Mucosa of rectum (tissue), 2 donors: ENCODE results near the gene PTGER3.
"Not testable (repeated sequence)": the region's sequence is repeated elsewhere in the genome, so short reads cannot be mapped to it uniquely, and the experiment has no call there.

Experiments used
- H3K27ac ChIP-seq, 2 donors: one replicate each; pipeline ENCODE4 v1.7.0; 2013; ENCODE audit warnings: inconsistent platforms in 2 of 2, low read depth in 2 of 2, low read length in 2 of 2
- H3K27me3 ChIP-seq, 2 donors: one replicate each; pipeline ENCODE4 v1.7.0; 2013; ENCODE audit warnings: low read length in 2 of 2; ENCODE audit not compliant: control insufficient read depth in 2 of 2, insufficient read depth in 2 of 2
- H3K36me3 ChIP-seq, 2 donors: one replicate each; pipeline ENCODE4 v1.7.0; 2013; ENCODE audit warnings: low read length in 2 of 2; ENCODE audit not compliant: control insufficient read depth in 2 of 2, insufficient read depth in 2 of 2
- H3K4me1 ChIP-seq, 2 donors: one replicate each; pipeline ENCODE4 v1.7.0; 2013; ENCODE audit warnings: low read length in 2 of 2, mild to moderate bottlenecking in 1 of 2; ENCODE audit not compliant: control insufficient read depth in 2 of 2, insufficient read depth in 2 of 2
- H3K4me3 ChIP-seq, 2 donors: one replicate each; pipeline ENCODE4 v1.7.0; 2013; ENCODE audit warnings: low read length in 2 of 2
- H3K9ac ChIP-seq, 2 donors: one replicate each; pipeline ENCODE4 v1.7.0; 2013; ENCODE audit warnings: low read length in 2 of 2, low read depth in 1 of 2, mild to moderate bottlenecking in 1 of 2
- H3K9me3 ChIP-seq, 2 donors: one replicate each; pipeline ENCODE4 v1.7.0; 2013; ENCODE audit warnings: low read length in 2 of 2; ENCODE audit not compliant: control insufficient read depth in 2 of 2
- donor health status: healthy.
- donor health status: Normal muscosa, but diverticular disease.

Gene PTGER3

GRCh38 chr1:70987497-70987896 is 60.1 kb downstream of the PTGER3 start:
- no peak overlapping the region for H3K27ac ChIP-seq
- H3K4me3 ChIP-seq = no peak overlapping the region
- no peak overlapping the region for H3K9ac ChIP-seq
- no peaks in the 10 kb centered on the region for H3K9me3 ChIP-seq
- H3K4me1 ChIP-seq = no peaks in the 10 kb centered on the region
- H3K36me3 ChIP-seq = no peaks in the 10 kb centered on the region
- no peaks in the 10 kb centered on the region for H3K27me3 ChIP-seq

GRCh38 chr1:70985776-70986225 is 61.8 kb downstream of the PTGER3 start:
- not testable (repeated sequence) for H3K27me3 ChIP-seq, H3K4me3 ChIP-seq, H3K36me3 ChIP-seq, H3K4me1 ChIP-seq, H3K9me3 ChIP-seq, H3K27ac ChIP-seq, H3K9ac ChIP-seq

DNA sequence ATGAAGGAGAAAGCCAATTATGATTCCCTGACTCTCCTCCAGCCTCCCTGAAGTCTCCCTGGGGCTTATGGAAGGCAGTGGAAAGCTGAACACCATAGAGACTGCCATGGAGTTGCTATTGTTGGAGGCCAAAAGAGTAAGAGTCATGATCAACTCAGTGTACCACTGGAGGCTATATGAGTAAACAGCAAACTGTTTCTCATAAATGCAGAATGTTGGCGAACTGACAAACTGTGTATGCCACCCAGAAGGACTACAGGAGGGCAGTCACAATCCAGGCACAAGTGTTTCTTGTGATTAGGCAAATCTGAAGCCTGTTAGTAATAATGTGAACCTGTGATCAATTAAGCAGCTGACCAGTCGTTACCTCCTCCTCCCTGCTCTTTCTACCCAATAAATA is 62.3 kb downstream of the PTGER3 start:
- not testable (repeated sequence) for H3K27ac ChIP-seq, H3K9ac ChIP-seq, H3K9me3 ChIP-seq, H3K27me3 ChIP-seq, H3K36me3 ChIP-seq, H3K4me3 ChIP-seq, H3K4me1 ChIP-seq

DNA sequence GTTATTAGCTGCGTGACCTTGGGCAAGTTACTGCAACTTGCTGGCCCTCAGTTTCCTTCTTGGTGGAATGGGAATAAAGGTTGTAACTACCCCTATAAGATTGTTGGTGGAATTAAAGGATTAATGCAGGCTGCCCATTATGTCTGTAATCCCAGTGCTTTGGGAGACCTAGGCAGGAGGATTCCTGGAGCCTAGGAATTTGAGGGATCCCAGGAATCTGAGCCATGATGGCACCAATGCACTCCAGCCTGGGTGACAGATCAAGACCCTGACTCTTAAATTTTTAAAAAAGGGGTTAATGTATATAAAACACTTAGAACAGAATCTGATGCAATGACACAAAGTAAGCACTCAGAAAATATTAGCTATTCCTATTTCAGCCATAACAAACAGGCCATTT is 67.3 kb downstream of the PTGER3 start:
- no peak overlapping the region for H3K27ac ChIP-seq

DNA sequence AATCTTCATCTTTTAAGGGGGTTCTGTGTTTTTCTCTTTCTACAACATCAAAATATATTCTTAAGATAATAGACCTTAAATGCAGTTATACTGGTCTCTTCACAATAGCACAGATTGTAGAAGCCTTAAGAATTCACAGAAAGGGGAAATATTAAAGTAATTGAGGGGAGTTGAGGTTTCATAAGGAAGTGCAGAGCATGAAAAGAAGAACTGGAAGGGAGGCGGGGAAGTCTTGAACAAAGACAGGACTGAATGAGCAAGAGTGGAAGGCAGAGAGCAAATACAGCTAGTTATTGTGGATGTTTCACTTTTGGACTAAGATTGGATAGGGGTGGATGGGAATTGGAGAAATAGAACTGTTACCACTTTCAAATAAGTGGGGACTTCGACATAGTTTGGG is 67.7 kb downstream of the PTGER3 start:
- H3K36me3 ChIP-seq = no peaks in the 10 kb centered on the region
- no peaks in the 10 kb centered on the region for H3K27me3 ChIP-seq
- H3K9ac ChIP-seq = no peak overlapping the region
- H3K4me1 ChIP-seq = no peaks in the 10 kb centered on the region
- H3K4me3 ChIP-seq = no peak overlapping the region
- H3K27ac ChIP-seq = no peak overlapping the region
- H3K9me3 ChIP-seq = no peaks in the 10 kb centered on the region

More for the DNA sequence above, 67.3 kb downstream of the PTGER3 start:
- Histone ChIP-seq H3K9me3 (no peaks in the 10 kb centered on the region), H3K9ac (no peak overlapping the region), H3K4me3 (no peak overlapping the region), H3K27me3 (no peaks in the 10 kb centered on the region), H3K36me3 (no peaks in the 10 kb centered on the region), H3K4me1 (no peaks in the 10 kb centered on the region)

- Histone ChIP-seq H3K9ac (no peak overlapping the region), H3K4me1 (no peaks in the 10 kb centered on the region), H3K27me3 (no peaks in the 10 kb centered on the region), H3K4me3 (no peak overlapping the region), H3K27ac (no peak overlapping the region), H3K9me3 (no peaks in the 10 kb centered on the region), H3K36me3 (no peaks in the 10 kb centered on the region)
These were observed 68.3 kb downstream of the PTGER3 start for GRCh38 chr1:70979313-70979712.

DNA sequence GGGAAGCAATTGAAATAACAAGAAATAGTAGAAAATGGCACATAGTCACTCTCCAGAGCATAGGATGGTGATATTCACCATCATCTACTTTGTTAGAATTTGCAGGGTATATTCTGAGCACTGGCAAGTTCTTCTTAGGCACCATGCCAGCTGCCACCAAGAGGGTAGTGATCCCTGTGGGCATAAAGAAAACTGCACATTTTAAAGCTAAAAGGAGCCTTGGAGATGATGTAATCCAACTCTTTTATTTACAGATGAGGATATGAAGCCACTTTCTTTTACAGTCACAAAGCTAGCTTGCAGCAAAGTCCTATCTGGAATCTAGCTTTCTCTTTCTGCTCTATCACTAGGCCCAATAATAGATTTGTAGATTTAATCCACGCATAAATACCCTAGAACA is 69.0 kb downstream of the PTGER3 start:
- H3K9ac ChIP-seq = no peak overlapping the region
- H3K27ac ChIP-seq = no peak overlapping the region
- no peaks in the 10 kb centered on the region for H3K36me3 ChIP-seq
- no peak overlapping the region for H3K4me3 ChIP-seq
- H3K27me3 ChIP-seq = no peaks in the 10 kb centered on the region
- no peaks in the 10 kb centered on the region for H3K4me1 ChIP-seq
- H3K9me3 ChIP-seq = no peaks in the 10 kb centered on the region

- Histone ChIP-seq H3K4me3 (no peak overlapping the region), H3K9me3 (no peaks in the 10 kb centered on the region), H3K27me3 (no peaks in the 10 kb centered on the region), H3K9ac (no peak overlapping the region), H3K4me1 (no peaks in the 10 kb centered on the region), H3K36me3 (no peaks in the 10 kb centered on the region), H3K27ac (no peak overlapping the region)
These were observed 70.0 kb downstream of the PTGER3 start for GRCh38 chr1:70977575-70977974.

DNA sequence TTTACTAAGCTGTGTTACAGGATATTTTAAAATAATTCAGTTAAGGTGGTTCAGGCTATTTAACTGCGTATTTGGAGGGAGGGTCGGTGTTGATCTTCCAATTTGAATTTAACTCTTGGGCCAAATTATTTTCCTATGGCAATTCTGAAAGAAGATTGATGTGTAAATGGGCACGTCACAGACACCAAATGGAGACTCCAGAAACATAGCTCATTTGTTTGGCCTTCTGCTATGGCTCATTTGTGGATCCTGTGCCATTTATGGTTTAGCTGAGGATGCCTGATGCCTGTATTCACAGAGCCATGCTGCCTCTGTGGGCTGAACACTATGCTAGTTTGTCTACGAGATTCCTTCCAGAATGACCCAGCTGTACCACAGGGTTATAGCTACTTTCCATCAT is 70.6 kb downstream of the PTGER3 start:
- no peak overlapping the region for H3K9ac ChIP-seq
- H3K27me3 ChIP-seq = no peaks in the 10 kb centered on the region
- H3K4me1 ChIP-seq = no peaks in the 10 kb centered on the region
- H3K27ac ChIP-seq = no peak overlapping the region
- H3K9me3 ChIP-seq = no peaks in the 10 kb centered on the region
- no peak overlapping the region for H3K4me3 ChIP-seq
- no peaks in the 10 kb centered on the region for H3K36me3 ChIP-seq

DNA sequence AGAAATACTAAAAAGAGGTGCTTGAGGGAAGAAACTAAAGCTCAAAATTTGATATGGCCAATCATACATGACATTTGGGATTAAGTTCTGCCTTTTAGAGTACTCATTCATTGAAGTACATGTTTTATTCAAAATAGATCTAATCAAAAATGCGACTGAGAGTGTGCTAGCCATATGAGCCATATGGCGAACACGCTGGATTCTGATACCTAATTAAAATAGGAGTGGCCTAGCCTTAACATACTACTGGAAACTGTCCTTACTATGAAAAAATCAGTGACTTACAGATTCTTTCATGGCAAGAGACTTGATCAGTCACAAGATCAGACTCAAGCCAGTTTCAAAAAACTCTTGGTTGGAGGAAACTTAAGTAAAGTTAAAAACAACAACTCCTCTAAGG is 73.9 kb downstream of the PTGER3 start:
- H3K4me3 ChIP-seq = no peak overlapping the region
- H3K36me3 ChIP-seq = no peaks in the 10 kb centered on the region
- H3K4me1 ChIP-seq = no peaks in the 10 kb centered on the region
- no peak overlapping the region for H3K27ac ChIP-seq
- no peaks in the 10 kb centered on the region for H3K9me3 ChIP-seq
- no peaks in the 10 kb centered on the region for H3K27me3 ChIP-seq
- no peak overlapping the region for H3K9ac ChIP-seq

DNA sequence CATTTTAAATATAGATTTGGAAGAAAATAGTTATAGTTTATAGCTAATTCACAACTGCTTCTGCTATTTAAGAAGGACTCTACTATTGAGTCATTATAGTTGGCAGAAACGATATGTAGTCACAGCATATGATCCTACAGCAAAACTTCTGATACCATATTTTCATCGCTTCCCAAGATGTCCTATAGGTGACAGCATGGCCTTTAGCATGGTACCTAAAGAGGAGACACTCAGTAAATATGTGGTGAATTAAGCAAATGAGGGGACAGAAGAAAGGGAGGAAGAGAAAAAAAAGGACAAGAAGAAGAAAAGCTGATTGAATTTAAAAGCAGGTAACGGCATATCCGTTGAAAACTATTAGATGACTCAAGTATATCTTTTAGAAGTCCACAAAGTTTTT is 77.2 kb downstream of the PTGER3 start:
- Histone ChIP-seq H3K4me3 (no peak overlapping the region), H3K9me3 (no peaks in the 10 kb centered on the region), H3K9ac (no peak overlapping the region), H3K4me1 (no peaks in the 10 kb centered on the region), H3K27ac (no peak overlapping the region), H3K27me3 (no peaks in the 10 kb centered on the region), H3K36me3 (no peaks in the 10 kb centered on the region)
